ENCODE results near the gene TCEAL1.
"Not testable (repeated sequence)": the region's sequence is repeated elsewhere in the genome, so short reads cannot be mapped to it uniquely, and the experiment has no call there.

TCEAL1 gene

GRCh38 chrX:103628386-103629317, at the start of gene TCEAL1:
Gene TCEAL1 (plus strand): TSS chrX:103628975. CDS start chrX:103629917, 942 bp downstream.
- no peak for FAIRE-seq

GRCh38 chrX:103584596-103584995, 44.2 kb upstream of the TCEAL1 start:
- FAIRE-seq = no peak

GRCh38 chrX:103585411-103586313, 43.1 kb upstream of the TCEAL1 start, which contains the start of gene TCEAL4:
Gene TCEAL4 (plus strand): TSS chrX:103585515. CDS start chrX:103586676, 1,161 bp downstream.
- no peak for FAIRE-seq

DNA sequence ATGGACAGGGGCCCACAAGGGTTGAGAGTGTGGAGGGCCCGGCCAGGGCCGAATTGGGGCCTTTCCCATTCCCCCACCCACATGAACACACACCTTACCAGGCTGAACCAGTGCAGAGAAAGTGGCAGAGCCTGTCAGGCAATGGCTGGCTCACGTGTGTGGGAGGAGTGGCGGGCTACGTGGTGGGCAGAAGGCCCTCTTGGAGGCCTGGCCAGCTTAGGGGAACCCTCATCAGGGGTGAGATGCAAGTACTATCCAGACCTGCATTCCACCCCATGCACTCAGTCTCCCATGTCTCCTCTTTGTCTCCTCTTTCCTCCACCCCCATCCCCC, 42.5 kb upstream of the TCEAL1 start:
- FAIRE-seq = no peak

DNA sequence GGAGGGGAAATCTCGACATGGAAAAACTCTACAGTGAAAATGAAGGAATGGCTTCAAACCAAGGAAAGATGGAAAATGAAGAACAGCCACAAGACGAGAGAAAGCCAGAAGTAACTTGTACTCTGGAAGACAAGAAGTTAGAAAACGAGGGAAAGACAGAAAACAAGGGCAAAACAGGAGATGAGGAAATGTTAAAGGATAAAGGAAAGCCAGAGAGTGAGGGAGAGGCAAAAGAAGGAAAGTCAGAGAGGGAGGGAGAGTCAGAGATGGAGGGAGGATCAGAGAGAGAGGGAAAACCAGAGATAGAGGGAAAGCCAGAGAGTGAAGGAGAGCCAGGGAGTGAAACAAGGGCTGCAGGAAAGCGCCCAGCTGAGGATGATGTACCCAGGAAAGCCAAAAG, 42.1 kb upstream of the TCEAL1 start:
- FAIRE-seq = no peak

GRCh38 chrX:103592295-103592694, 36.5 kb upstream of the TCEAL1 start:
- not testable (repeated sequence) for FAIRE-seq

DNA sequence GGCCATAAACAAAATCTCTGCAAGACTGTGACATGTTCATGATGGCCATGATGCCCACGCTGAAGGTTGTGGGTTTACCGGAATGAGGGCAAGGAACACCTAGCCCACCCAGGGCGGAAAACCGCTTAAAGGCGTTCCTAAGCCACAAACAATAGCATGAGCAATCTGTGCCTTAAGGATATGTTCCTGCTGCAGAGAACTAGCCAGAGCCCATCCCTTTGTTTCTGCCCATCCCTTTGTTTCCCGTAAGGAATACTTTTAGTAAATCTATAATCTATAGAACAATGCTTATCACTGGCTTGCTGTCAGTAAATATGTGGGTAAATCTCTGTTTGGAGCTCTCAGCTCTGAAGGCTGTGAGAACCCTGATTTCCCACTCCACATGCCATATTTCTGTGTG, 33.6 kb upstream of the TCEAL1 start:
- FAIRE-seq = not testable (repeated sequence)

DNA sequence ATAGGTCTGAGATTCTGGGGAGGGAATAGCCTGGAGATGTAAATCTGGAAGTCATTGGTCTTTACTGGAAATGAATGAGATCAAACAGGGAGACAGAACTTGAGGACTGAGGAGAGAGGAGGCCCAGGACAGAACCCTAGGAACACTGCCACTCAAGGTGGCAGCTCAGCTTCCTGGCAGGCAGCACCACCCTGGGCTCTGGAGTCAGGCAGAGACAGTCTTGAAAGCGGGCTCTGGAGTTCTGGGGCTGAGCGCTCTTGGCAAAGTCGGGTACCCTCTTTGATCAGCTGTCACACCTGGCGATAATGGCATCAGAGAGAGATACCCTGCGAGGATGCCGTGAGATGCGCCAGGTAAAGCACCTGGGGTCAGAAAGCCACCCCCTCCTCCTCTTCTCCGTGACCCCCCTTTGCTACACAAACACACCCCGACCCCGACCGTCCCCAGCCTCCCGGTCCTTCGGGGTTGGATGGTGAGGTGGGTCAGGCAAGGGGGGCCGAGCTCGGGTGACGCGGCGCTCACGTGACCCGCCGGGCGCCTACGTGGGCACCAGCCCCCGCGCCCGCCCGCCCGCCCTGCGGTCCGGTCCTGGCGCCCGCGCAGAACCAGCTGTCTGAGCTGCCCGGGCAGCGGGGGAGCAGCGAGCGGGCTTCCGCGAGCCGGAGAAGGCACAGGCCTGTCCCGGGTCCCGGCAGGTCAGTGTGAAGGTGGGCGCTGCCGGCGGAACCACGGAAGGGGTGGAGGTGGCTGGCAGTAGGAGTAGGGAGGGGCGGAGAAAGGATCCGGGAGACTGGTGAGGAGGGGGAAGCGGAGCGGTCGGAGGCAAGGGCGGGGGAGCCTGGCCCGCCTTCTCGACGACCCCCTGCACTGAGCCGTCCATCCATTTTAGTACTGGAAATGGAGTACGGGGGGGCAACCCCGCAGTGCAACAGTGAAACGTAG, 21.1 kb upstream of the TCEAL1 start, which contains the start of gene TCEAL3:
TSS of gene TCEAL3 (plus strand) at position 600 of the 942 bp plus-strand sequence. CDS start 1,102 bp downstream, outside the sequence.
- FAIRE-seq = no peak

DNA sequence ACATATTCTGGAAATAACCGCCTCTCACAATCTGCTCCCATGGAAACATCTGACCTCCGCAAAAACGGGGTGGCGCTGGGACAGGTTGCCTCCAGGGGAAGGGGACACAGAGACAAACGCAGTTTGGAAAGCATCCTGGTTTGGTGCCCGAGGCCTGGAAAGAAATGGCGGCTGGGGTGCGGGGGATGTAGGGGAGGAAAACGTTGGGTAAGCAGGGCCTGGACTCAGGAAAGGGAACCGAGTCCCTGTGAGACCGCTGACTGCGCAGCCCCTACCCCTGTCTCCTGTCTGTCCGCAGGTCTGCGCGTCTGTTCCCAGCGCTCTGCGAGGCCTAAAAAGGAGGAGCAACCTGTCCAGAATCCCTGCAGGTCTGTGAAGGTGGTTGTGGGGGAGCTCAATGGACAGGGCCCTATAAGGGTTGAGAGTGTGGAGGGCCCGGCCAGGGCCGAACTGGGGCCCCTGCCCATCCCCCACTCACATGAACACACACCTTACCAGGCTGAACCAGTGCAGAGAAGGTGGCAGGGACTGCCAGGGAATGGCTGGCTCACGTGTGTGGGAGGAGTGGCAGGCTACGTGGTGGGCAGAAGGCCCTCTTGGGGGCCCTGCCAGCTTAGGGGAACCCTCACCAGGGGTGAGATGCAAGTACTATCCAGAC, 20.3 kb upstream of the TCEAL1 start:
- no peak for FAIRE-seq

DNA sequence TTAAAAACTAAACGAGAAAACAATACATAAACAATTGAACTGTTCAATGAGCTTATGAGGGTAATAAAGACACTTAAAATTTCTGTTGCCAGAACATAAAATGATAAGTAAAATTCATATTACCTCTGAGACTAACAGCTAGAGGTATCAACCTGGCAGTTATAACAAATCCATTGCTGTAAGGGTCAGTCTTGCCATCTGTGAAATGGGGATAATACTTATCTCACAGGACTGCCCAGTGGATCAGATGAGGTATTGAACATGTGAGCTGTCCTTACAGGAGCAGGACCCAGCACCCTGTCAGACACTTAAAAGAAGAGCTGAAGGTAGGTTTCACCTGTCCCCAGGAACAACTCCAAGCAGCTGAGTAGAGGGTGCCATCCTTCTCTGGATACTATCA, 18.5 kb upstream of the TCEAL1 start:
- no peak for FAIRE-seq

- FAIRE-seq = no peak
Measured at GRCh38 chrX:103613362-103613890, 15.3 kb upstream of the TCEAL1 start.

DNA sequence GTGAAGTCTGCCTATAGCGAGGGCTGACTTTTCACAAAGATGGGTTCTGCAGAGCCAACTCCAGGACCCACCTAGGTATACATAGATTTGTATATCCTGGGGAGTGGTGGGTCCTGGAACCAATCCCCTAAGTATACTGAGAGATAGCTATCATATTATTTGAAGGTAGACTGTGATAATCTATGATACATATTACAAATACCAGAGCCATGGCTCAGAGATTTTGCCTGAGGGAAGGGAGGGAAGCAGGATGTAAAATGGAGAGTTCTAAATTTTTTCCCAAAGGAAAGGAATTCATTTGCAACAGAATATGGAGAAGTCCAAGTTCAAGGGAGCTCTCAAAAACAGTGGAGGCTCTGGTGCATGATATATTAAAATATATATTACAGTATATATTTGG, 13.8 kb upstream of the TCEAL1 start:
- FAIRE-seq = no peak

DNA sequence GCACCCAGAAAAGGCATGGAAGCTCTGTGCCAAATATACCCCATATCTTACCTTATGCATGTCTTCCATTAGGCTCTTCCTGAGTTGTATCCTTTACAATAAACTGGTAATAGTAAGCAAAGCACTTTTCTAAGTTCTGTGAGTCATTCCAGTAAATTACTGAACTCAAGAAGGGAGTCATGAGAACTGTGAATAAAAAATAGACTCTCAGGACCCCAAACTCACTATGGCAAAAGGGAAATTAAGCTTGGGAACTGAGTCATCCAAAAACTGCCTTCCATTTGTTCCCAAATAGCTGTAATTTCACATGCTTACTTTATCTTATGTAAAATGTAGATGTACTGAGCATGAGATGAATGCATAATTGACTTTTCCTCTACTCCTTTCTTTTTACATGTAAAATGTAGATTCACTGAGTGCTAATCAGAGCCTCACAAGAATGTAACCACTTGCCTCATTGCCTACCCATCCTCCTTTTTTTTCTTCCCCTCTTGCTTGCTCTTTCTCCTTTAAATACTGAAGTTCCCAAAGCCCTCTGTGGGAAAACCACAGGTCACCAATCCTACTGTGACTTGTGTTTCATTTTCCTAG, 12.9 kb upstream of the TCEAL1 start:
- no peak for FAIRE-seq

- FAIRE-seq = no peak
Measured at GRCh38 chrX:103616676-103617186, 12.0 kb upstream of the TCEAL1 start.

DNA sequence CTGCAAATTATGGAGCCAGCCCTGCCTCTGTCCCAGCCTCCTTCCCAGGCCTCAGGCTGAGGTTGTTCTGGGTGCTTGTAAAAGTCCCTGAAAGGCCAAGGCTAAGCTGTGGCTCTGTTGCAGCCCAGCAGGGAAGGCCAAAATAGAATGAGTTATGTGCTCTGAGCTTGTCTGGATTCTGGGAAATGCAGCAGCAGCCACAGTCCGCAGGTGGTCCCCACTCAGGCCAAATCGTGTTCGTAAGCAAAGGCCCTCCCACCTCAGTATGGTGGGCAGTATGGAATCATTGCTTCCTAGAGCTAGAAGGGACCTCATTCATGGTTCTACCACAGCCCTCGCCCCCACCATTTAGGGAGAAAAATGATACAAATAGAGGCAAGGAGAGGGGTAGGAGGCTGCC, 4.7 kb upstream of the TCEAL1 start:
- FAIRE-seq = no peak

- no peak for FAIRE-seq
Measured at GRCh38 chrX:103626855-103627254, 1.9 kb upstream of the TCEAL1 start.

DNA sequence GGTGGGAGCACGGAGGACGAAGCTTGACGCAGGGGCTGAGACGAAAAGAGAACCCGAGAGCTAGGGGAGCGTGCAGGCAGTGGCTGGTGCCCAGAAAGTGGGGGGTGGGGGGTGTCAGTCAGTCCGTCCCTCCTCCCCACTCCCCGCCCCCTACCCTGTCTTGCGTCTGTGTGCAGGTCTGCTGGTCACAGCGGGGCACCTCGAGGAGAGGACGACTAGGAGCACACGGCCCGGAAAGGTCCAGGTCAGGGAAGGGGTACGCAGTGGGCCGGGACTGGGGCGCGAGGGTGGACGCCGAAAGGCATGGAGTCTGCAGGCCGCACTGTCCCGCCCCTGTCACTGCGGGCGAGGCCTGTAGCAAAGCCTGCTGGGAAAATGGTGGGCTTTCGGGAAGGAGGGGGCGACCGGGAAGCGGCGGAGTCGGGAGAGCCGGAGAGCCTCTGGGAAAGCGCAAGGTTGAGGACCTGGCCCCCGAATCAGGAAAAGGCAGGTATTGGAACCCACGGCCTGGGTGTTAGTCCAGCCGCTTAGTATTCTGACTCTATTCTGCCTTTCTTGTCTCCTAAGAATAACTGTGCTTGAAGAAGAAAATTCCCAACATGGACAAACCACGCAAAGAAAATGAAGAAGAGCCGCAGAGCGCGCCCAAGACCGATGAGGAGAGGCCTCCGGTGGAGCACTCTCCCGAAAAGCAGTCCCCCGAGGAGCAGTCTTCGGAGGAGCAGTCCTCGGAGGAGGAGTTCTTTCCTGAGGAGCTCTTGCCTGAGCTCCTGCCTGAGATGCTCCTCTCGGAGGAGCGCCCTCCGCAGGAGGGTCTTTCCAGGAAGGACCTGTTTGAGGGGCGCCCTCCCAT, 769 bp downstream of the TCEAL1 start:
- no peak for FAIRE-seq

- no peak for FAIRE-seq
Measured at GRCh38 chrX:103630171-103630511, 1.4 kb downstream of the TCEAL1 start.

GRCh38 chrX:103631145-103631544, 2.4 kb downstream of the TCEAL1 start:
- no peak for FAIRE-seq

- no peak for FAIRE-seq
Measured at GRCh38 chrX:103635436-103635835, 6.7 kb downstream of the TCEAL1 start.

All from TTC549 (cell line).